Natural killer cell (primary cell): ENCODE data around the gene ARHGEF2. TPM values are rescaled to one million over a fixed set of nuclear protein-coding genes. Genes with fewer than 3 reads are reported as not detected.

Source experiments
- ATAC-seq, 3 donors: fragments of 150-1000 bp in 2 of 3; fragments of 200-7000 bp in 1 of 3; cut with Tn5 transposase; 1 replicate in 1 of 3; 2 replicates in 2 of 3; pipeline ENCODE4 v1.10.0; 2021; ENCODE audit warnings: mild to moderate bottlenecking in 2 of 3, moderate library complexity in 2 of 3
- DNase-seq, 2 donors: peaks; one replicate each; pipeline versions ENCODE4 v3.0.0 to v3.0.0-alpha.2; 2013 to 2021; ENCODE audit warnings: mixed read lengths in 1 of 2
- H3K27ac ChIP-seq: one replicate; pipeline ENCODE4 v1.5.1; 2013; ENCODE audit warnings: mild to moderate bottlenecking, low read length
- H3K27me3 ChIP-seq: one replicate; pipeline ENCODE4 v1.6.1; 2013; ENCODE audit warnings: low read length; ENCODE audit not compliant: control insufficient read depth, insufficient read depth
- H3K36me3 ChIP-seq: one replicate; pipeline ENCODE4 v1.6.1; 2013; ENCODE audit warnings: low read length; ENCODE audit not compliant: control insufficient read depth, insufficient read depth
- H3K4me1 ChIP-seq: one replicate; pipeline ENCODE4 v1.6.1; 2013; ENCODE audit warnings: low read length; ENCODE audit not compliant: control insufficient read depth, insufficient read depth
- H3K4me3 ChIP-seq: one replicate; pipeline ENCODE4 v1.5.1; 2013; ENCODE audit warnings: low read length
- H3K9me3 ChIP-seq: one replicate; pipeline ENCODE4 v1.6.1; 2013; ENCODE audit warnings: low read length; ENCODE audit not compliant: control insufficient read depth, insufficient read depth
- H3K27ac Mint-ChIP-seq, 2 donors: one replicate each; pipeline ENCODE4 v1.8.0; 2022; ENCODE audit warnings: mild to moderate bottlenecking in 2 of 2, mixed read lengths in 2 of 2, moderate library complexity in 1 of 2
- H3K27me3 Mint-ChIP-seq, 2 donors: one replicate each; pipeline ENCODE4 v1.8.0; 2022; ENCODE audit warnings: low read depth in 2 of 2, mixed read lengths in 2 of 2
- H3K36me3 Mint-ChIP-seq: one replicate; pipeline ENCODE4 v1.8.0; 2022; ENCODE audit warnings: mixed read lengths
- H3K4me1 Mint-ChIP-seq, 2 donors: one replicate each; pipeline ENCODE4 v1.8.0; 2022; ENCODE audit warnings: mixed read lengths in 2 of 2
- H3K4me3 Mint-ChIP-seq: one replicate; pipeline ENCODE4 v1.8.0; 2022; ENCODE audit warnings: mild to moderate bottlenecking, moderate library complexity, mixed read lengths
- H3K9me3 Mint-ChIP-seq, 2 donors: one replicate each; pipeline ENCODE4 v1.8.0; 2022; ENCODE audit warnings: mixed read lengths in 2 of 2
- WGBS: methylation state at CpG from one replicate; pipeline ENCODE4 v1.1.7; 2013; ENCODE audit warnings: missing lambda C conversion rate; ENCODE audit not compliant: insufficient coverage; 5-methylcytosine and 5-hydroxymethylcytosine counted together
- intact Hi-C: fragments of 100-400 bp; cut with micrococcal nuclease; formaldehyde crosslinking; loops from one replicate; pipeline ENCODE4 v1.14.2; 2022
- total RNA-seq, 4 donors: library from RNA; stranded (reverse); fragments of 120-200 nt in 1 of 4; gene quantifications; one replicate each; pipeline versions ENCODE4 v1.2.3 to v1.2.4, GENCODE V29; 2013 to 2022
- TF ChIP-seq, protein P1 (sequence below): fragments of 200-600 bp; IDR thresholded peaks from one replicate; pipeline ENCODE4 v1.8.0; 2022; ENCODE audit warnings: antibody characterized with exemption

Gene ARHGEF2
- total RNA-seq, 3 donors from 2014 or later (not counting 1 experiment from before 2014, with no cell fraction given), result 143 to 200 (median 147) TPM

DNA sequence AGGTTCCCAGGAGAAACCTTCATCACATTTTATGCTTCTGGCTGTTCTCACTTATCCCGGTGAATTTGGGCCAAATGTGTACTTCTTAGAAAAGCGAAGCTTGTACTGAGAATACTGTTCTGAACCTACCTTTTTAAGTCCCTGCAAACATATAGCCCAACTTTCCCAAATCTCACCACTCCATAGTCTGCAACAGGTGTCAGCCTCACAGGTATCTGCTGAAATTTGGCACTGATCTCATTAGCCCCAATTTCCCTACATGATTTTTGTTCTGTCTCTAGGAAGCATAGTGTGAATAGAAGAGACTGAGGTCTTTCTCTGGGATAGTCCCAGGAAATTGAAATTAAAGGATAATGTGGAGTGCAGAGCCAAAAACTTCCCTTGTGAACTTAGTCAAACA lies 78.7 kb downstream of the ARHGEF2 start:
- Histone ChIP-seq H3K27me3 (no peaks in the 10 kb centered on the region), H3K4me1 (no peaks in the 10 kb centered on the region), H3K4me3 (no peak overlapping the region), H3K36me3 (peaks cover 64% of the 10 kb centered on the region), H3K9me3 (no peaks in the 10 kb centered on the region), H3K27ac (no peak overlapping the region)
- intact Hi-C loops, result no loop called here
- peaks cover 0 to 6% of the 10 kb centered on the region in 2 donors for H3K4me1 Mint-ChIP-seq
- DNase-seq, result no peak
- H3K27me3 Mint-ChIP-seq, result no peaks in the 10 kb centered on the region
- H3K36me3 Mint-ChIP-seq, result peaks cover 27% of the 10 kb centered on the region
- ATAC-seq, result no peak
- no peaks in the 10 kb centered on the region for H3K9me3 Mint-ChIP-seq
- TF ChIP-seq, protein P1, sequence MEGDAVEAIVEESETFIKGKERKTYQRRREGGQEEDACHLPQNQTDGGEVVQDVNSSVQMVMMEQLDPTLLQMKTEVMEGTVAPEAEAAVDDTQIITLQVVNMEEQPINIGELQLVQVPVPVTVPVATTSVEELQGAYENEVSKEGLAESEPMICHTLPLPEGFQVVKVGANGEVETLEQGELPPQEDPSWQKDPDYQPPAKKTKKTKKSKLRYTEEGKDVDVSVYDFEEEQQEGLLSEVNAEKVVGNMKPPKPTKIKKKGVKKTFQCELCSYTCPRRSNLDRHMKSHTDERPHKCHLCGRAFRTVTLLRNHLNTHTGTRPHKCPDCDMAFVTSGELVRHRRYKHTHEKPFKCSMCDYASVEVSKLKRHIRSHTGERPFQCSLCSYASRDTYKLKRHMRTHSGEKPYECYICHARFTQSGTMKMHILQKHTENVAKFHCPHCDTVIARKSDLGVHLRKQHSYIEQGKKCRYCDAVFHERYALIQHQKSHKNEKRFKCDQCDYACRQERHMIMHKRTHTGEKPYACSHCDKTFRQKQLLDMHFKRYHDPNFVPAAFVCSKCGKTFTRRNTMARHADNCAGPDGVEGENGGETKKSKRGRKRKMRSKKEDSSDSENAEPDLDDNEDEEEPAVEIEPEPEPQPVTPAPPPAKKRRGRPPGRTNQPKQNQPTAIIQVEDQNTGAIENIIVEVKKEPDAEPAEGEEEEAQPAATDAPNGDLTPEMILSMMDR, result no peak
- 96% methylated on average over 2 of the region's 2 CpGs for WGBS
- no peak overlapping the region for H3K4me3 Mint-ChIP-seq
- peak overlapping the region in 1 of 2 donors; percentile 26 for H3K27ac Mint-ChIP-seq

DNA sequence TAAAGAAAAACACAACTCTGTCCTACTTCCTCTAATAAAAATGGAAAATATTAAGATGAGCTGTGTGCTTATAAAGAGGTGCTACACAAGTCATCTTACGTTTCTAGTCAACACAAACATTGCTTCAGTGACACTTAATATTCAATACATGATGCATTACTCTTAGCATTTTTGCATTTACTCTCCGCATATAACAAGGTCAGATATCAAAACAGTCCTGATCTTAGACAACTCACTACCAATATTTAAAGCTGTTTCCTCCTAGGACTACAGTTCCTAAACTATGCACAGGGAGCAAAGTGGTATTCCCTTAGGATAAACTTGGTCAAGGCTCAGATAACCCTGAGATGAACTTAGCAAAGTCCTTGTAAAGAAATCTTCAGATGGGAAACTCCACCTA lies 79.5 kb downstream of the ARHGEF2 start:
- no peaks in the 10 kb centered on the region for H3K9me3 ChIP-seq
- peaks cover 21% of the 10 kb centered on the region for H3K36me3 Mint-ChIP-seq
- H3K4me1 Mint-ChIP-seq, result peaks cover 2 to 8% of the 10 kb centered on the region in 2 donors
- WGBS, result 100% methylated on average over 1 of the region's 2 CpGs
- H3K36me3 ChIP-seq, result peaks cover 56% of the 10 kb centered on the region
- H3K27me3 ChIP-seq, result no peaks in the 10 kb centered on the region
- intact Hi-C loops, result no loop called here
- no peak overlapping the region for H3K27ac Mint-ChIP-seq
- no peaks in the 10 kb centered on the region for H3K9me3 Mint-ChIP-seq
- H3K27me3 Mint-ChIP-seq, result no peaks in the 10 kb centered on the region
- H3K27ac ChIP-seq, result no peak overlapping the region
- no peak overlapping the region for H3K4me3 ChIP-seq
- TF ChIP-seq, protein P1, result no peak
- no peak for ATAC-seq
- no peak overlapping the region for H3K4me3 Mint-ChIP-seq
- DNase-seq, result no peak
- H3K4me1 ChIP-seq, result peaks cover under 1% of the 10 kb centered on the region

DNA sequence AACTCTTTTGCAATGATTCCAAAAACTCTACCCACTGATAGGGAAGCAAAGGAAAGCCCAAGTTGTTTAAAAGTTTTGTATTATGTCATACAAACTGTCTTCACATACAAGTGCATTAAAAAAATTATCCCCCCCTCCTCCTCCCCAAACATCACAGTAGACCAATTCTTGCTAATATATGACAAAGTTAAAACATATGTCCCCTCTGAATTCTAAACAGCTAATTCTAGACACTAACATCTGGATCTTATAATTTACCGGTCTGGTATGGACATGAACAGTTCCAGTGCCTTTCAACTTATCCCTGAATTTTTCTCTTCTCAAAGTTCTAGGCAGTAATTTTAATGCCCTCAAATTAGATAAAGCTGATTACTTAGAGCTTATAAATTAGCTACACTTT lies 80.6 kb downstream of the ARHGEF2 start:
- TF ChIP-seq, protein P1, result no peak
- DNase-seq (no peak), ATAC-seq (no peak)
- intact Hi-C loops, result no loop called here
- Histone ChIP-seq H3K4me1 (peaks cover 3% of the 10 kb centered on the region), H3K27ac (no peak overlapping the region), H3K27me3 (no peaks in the 10 kb centered on the region), H3K9me3 (no peaks in the 10 kb centered on the region), H3K4me3 (no peak overlapping the region), H3K36me3 (peaks cover 48% of the 10 kb centered on the region)
- H3K27me3 Mint-ChIP-seq, result no peaks in the 10 kb centered on the region
- 100% methylated on average over 1 of the region's 1 CpG for WGBS
- peaks cover 12 to 18% of the 10 kb centered on the region in 2 donors for H3K4me1 Mint-ChIP-seq
- H3K36me3 Mint-ChIP-seq, result peaks cover 21% of the 10 kb centered on the region
- H3K9me3 Mint-ChIP-seq, result no peaks in the 10 kb centered on the region
- H3K27ac Mint-ChIP-seq, result peak overlapping the region; percentile 36 to 39
- H3K4me3 Mint-ChIP-seq, result no peak overlapping the region

Other genes starting within 250 kb of the ARHGEF2 start
- gene GON4L, start 121.3 kb downstream of the ARHGEF2 start, total RNA-seq, result 100 to 1,000 TPM; 127 to 147 (median 146) TPM
- 10 to 100 TPM; 38.1 to 42.8 (median 39.8) TPM for gene SYT11, start 119.0 kb downstream of the ARHGEF2 start, total RNA-seq
- gene RIT1, start 67.2 kb downstream of the ARHGEF2 start, total RNA-seq, result 10 to 100 TPM; 79.1 to 86.1 (median 79.2) TPM
- gene KHDC4, start 44.1 kb downstream of the ARHGEF2 start, total RNA-seq, result 100 to 1,000 TPM in 1 of 3 donors, 10 to 100 TPM in 2; 61.9 to 101 (median 85.9) TPM
- not detected for gene RXFP4, start 36.9 kb downstream of the ARHGEF2 start, total RNA-seq
- 100 to 1,000 TPM; 209 to 215 (median 211) TPM for gene SSR2, start 42.4 kb upstream of the ARHGEF2 start, total RNA-seq
- 10 to 100 TPM; 14.4 to 23.5 (median 23.5) TPM for gene UBQLN4, start 75.3 kb upstream of the ARHGEF2 start, total RNA-seq
- 10 to 100 TPM; 23.5 to 26.1 (median 24.6) TPM for gene LAMTOR2, start 76.2 kb upstream of the ARHGEF2 start, total RNA-seq
- under 1 TPM in 1 of 3 donors, not detected in 2; 0.82 TPM for gene RAB25, start 82.6 kb upstream of the ARHGEF2 start, total RNA-seq
- under 1 TPM; 0.05 to 0.16 (median 0.14) TPM for gene MEX3A, start 103.9 kb upstream of the ARHGEF2 start, total RNA-seq
- gene LMNA, start 136.2 kb upstream of the ARHGEF2 start, total RNA-seq, result 100 to 1,000 TPM; 201 to 504 (median 273) TPM
- 10 to 100 TPM in 1 of 3 donors, 1 to 10 TPM in 2; 2.6 to 13.0 (median 7.0) TPM for gene SEMA4A, start 175.0 kb upstream of the ARHGEF2 start, total RNA-seq
- gene SLC25A44, start 215.6 kb upstream of the ARHGEF2 start, total RNA-seq, result 10 to 100 TPM; 17.1 to 49.2 (median 22.0) TPM
- gene PMF1, start 234.5 kb upstream of the ARHGEF2 start, total RNA-seq, result 10 to 100 TPM; 61.5 to 70.3 (median 64.0) TPM